HG02588 (cell line): ENCODE results near the gene SEMA3C.

ENCODE experiments used
- ATAC-seq: cut with Tn5 transposase; IDR thresholded peaks from one replicate; pipeline ENCODE4 v1.9.1; 2021; ENCODE audit warnings: mild to moderate bottlenecking, moderate library complexity; ENCODE audit not compliant: unreplicated experiment

Gene SEMA3C

DNA sequence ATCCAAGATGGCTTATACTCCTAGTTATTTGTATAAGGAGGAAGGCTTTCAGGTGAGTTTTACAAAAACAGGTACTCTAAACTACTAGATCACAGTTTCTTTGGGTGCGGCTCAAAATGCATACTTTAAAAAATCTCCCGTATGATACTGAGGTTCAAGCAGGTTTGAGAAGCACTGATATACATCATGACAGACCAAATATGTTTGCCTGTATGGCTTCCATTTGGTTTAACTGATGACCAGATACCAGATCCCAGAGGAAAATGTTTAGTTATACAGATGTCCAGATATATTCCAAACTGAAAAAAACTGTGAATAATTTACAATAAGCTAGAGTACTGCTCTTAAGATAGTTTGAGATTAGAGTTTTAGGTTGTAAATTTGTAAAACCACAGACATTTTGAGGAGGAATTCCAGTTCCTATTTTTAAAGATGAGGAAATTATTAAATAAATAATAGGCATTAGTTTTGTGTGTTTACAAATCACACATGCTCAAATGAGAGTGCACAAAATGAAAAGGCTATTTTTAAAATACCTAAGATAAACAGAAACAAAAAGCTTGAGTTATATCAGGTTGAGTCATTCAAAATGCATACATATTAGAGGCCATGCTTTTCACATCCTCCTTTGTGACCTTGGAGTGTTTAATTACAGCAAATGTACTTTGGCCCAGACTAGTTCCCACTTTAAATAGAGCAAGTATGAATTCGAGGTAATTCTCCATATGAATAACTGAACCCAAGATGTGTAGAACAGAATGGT is 60.5 kb downstream of the SEMA3C start:
- ATAC-seq: no peak

GRCh38 chr7:80856769-80857168 is 62.1 kb downstream of the SEMA3C start:
- ATAC-seq: no peak

GRCh38 chr7:80851896-80852476 is 66.9 kb downstream of the SEMA3C start:
- no peak for ATAC-seq

DNA sequence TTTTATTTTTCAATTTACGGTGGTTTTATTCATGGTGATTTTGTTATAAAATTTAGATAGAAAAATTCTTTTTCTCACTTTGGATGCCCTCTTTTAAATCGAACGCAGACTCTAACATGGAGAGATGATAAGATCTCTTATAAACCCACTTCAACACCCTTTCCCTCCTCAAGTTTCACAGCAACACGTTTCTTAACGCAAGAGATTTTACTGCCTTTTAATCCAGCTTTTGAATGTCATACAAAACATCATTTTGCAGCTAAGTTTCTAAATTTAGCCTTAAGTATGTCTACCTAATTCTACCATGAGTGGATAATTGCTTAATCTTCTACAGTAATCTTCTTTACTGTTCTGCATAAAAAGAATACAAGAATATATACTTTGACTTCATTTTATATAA is 70.0 kb downstream of the SEMA3C start:
- no peak for ATAC-seq

- no peak for ATAC-seq
Measured at GRCh38 chr7:80847895-80848294, 71.0 kb downstream of the SEMA3C start.

DNA sequence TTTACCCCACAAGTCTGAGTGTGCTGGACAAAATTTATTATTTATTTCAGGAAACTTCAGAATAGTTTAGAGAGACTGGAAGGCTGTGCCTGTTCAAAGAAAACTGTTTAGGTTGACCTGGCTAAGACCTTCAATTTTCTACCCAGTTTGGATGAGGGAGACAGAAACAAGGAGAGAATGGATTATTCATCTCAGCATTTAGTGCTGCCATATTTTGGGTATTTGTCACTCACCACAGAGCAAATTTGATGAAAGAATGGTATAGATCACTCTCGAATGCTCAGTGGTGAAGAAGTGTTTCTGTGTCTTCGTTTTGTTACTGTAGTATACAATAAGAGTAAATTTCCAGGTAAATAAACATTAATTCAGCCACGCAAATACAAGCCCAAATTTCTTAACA is 71.8 kb downstream of the SEMA3C start:
- no peak for ATAC-seq

GRCh38 chr7:80844916-80845315 is 73.9 kb downstream of the SEMA3C start:
- no peak for ATAC-seq

GRCh38 chr7:80843018-80843677 is 75.7 kb downstream of the SEMA3C start:
- ATAC-seq: no peak

DNA sequence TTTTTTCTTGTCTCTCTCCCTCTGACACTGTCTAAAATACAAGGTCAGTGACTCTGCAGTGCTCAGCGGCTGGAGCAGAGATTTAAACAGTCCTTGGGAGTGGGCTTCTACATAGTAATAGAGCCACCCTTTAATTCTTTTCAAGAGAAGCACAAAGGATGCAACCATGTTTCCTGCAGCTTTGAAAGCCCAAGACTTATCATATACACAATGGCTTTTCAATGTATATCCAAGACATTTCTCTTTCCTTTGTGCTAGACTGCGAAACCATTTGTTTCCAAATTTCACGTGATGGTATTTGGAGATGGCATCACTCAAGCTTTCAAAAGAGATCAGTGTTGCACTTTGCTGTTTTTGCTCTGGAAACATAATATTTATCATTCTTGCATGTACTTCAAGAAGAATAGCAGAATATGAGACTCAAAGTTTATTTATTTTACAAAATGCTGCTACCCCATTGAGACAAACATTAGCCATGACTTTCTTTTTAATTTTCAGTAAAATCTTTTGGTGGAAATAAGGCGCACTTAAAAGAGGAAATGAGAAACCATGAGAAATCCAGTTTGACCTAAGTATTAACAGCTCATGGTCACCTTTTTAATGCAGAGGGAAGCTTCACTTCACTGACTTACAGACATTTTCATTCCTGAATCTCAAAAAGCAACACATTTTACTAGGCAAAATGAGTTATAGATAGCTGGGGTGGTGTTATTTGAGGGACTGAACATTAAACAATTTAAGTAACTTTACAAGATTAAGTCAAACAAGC is 76.6 kb downstream of the SEMA3C start:
- no peak for ATAC-seq

DNA sequence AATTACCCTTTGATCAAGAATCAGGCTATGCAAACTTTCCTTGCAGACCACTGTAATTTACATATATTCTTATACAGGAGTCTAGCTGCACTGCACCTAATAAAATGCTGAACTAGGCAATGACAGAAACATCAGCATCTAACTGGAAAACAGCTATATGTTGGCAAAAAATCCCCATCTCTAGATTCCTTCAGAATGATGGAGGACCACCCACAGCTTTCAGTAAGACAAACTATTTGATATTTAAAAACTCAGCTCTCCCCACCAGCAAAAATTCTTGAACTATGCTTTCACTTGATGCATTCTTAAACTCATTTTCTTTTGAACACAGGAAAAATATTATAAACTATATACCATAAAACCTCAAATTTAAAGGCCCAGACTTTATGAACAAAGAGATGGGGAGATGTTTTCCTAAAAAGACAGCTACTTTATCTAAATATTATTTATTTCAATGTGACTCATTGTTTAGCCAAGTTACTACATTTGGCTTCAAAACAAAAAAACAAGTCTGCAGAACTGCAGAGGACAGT is 77.4 kb downstream of the SEMA3C start:
- no peak for ATAC-seq

DNA sequence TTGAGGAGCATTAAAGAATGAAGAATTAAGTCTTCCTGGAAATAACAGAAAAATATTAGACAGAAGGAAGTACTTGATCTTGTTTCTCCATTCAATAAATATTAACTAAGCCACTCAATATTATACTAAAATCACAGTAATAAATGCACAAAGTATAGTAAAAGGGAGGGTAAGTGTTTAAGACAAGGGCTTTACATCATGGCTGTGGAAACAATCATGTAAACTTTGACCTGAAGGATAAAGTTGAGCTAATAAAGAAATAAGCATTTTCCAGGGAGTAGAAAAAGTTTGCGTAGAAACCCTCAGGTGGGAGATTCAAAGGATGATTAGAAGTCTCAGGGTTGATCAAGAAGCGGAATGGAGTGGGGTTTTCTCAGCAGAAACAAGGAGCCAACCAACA is 78.2 kb downstream of the SEMA3C start:
- no peak for ATAC-seq

DNA sequence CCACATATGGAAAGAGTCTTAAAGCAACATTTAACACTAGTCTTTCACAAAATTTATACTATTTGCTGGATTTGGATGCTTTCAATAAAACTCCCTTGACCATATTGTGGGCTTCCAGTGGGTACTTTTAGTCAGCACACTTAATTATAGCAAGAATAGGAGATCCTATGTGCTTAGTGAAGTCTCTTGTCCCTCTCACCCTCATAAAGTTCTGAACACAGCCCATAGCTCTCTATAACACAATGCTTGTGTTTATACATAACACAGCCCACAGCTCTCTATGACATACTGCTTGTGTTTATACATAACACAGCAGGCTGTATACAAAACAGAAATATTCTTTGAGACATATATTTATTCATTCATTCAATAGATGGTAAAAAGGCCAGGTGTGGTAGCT is 79.0 kb downstream of the SEMA3C start:
- ATAC-seq: no peak

DNA sequence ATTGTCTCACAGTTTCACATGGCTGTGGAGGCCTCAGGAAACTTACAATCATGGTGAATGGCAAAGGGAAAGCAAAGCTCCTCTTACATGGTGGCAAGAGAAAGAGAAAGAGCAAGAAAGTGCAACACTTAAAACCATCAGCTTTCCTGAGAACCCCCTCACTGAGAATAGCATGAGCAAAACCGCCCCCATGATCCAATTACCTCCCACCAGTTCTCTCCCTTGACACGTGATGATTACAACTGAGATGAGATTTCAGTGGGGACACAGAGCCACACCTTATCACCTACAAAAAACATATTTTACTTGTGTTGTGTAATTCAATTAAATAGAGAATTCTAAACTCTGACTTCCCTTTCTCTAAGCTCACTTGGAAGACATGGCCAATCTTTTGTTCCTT is 80.2 kb downstream of the SEMA3C start:
- ATAC-seq: no peak

- ATAC-seq: no peak
Measured at GRCh38 chr7:80837345-80837744, 81.5 kb downstream of the SEMA3C start.

GRCh38 chr7:80835251-80835650 is 83.6 kb downstream of the SEMA3C start:
- ATAC-seq: no peak

DNA sequence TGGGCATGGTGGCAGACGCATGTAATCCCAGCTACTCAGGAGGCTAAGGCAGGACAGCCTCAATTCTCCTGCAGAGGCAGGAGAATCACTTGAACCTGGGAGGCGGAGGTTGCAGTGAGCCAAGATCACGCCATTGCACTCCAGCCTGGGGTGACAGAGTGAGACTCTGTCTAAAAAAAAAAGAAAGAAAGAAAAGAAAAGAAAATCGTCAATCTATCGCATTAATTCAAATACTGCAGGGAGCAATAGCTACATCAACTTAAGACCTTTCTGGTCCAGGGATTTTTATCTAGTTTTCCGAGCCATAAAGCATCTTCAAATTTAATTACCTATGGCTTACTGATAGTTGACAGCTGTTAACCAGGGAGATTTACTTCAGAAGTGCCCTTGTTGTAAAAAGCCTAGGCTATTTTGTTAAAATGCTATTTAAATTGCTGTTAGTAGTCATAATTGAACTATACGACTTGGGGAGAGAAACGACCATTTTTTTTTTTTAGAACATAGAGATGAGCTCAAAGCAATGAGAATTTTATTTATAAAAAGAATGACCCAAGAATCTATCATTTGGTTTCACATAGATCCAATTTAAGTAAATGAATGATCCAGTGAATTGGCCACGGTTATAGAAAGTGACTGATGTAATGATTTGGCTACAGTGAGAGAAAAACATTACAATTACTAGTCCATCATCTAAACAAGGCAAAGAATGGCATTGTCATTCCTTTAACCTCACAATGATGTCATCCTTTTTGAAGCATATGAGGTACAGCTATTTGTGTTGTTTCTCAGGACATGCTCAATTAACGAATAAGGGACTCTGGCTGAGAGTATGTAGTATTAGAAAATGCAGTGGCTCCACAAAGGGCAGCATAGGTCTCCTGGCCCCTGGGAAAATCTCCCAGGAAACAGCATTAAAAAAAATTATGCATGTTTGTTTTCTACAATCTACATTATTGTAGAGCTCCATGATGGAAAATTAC is 85.3 kb downstream of the SEMA3C start:
- ATAC-seq: no peak

DNA sequence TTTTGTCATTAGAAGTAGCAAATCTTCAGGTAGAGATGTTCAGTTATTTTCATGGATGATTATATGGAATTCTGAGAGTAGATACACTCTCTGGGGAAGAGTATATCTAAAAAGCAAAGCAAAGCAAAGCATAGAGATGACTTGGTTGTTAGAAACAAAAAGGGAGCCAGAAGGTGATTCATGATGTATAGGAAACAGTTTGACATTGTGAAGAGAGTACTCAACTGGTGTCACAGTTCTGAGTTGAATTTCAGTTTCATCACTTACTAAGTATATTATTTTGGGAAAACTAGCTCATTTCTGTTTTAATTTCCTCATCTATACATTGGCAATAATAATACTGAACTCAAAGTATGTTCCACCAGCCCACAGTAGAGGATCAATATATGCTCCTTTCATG is 86.8 kb downstream of the SEMA3C start:
- ATAC-seq: no peak

GRCh38 chr7:80830584-80831285 is 88.1 kb downstream of the SEMA3C start:
- ATAC-seq: no peak

DNA sequence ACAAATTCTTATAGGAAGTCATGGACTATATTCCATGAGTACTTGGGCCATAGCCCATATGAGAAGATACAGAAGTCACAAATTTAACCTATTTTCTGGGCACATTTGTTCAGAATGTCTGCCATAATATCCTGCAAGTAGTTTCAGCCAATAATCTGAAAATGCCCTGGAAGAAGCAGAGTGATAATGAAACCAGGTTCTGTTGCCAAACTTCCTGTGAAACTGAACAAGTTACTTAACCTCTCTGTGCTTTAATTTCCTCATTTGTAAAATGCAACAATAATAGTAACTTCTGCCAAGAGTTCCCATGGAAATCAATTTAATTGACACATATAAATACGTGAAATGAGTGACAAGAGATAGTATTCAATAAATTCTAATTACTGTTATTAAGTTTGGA is 88.8 kb downstream of the SEMA3C start:
- no peak for ATAC-seq

- ATAC-seq: no peak
Measured at GRCh38 chr7:80829527-80829926, 89.3 kb downstream of the SEMA3C start.
